Neural progenitor cell (in vitro differentiated cells): ENCODE data around the gene KLHDC8A. TPM values are rescaled to one million over a fixed set of nuclear protein-coding genes. Genes with fewer than 3 reads are reported as not detected.

ENCODE experiments used
- DNase-seq: peaks from one replicate; pipeline ENCODE4 v3.0.0-alpha.2; 2016; ENCODE audit warnings: low spot score
- H2AFZ ChIP-seq: fragments of 200-600 bp; sonication (generic); replicated peaks from 2 replicates; pipeline ENCODE4 v1.6.1; 2016; ENCODE audit warnings: antibody characterized with exemption
- H3F3A ChIP-seq: fragments of 200-600 bp; sonication (generic); 2 replicates; pipeline ENCODE4 v1.6.1; 2016; ENCODE audit warnings: antibody characterized with exemption, low read depth
- H3K27ac ChIP-seq: fragments of 200-600 bp; sonication (generic); 2 replicates; pipeline ENCODE4 v1.5.1; 2016; ENCODE audit warnings: mild to moderate bottlenecking
- H3K27me3 ChIP-seq: fragments of 200-600 bp; sonication (generic); 2 replicates; pipeline ENCODE4 v1.6.1; 2016; ENCODE audit warnings: mild to moderate bottlenecking, moderate library complexity
- H3K36me3 ChIP-seq: fragments of 200-600 bp; sonication (generic); 2 replicates; pipeline ENCODE4 v1.5.1; 2016
- H3K4me1 ChIP-seq: fragments of 200-600 bp; sonication (generic); 2 replicates; pipeline ENCODE4 v1.6.1; 2016; ENCODE audit warnings: mixed run types
- H3K4me2 ChIP-seq: fragments of 200-600 bp; sonication (generic); 2 replicates; pipeline ENCODE4 v1.6.1; 2016
- H3K4me3 ChIP-seq: fragments of 200-600 bp; sonication (generic); 2 replicates; pipeline ENCODE4 v1.5.1; 2016
- H3K79me2 ChIP-seq: fragments of 200-600 bp; sonication (generic); 2 replicates; pipeline ENCODE4 v1.6.1; 2016; ENCODE audit warnings: low read depth
- H3K9ac ChIP-seq: fragments of 200-600 bp; sonication (generic); 2 replicates; pipeline ENCODE4 v1.6.1; 2016
- H3K9me3 ChIP-seq: fragments of 200-600 bp; sonication (generic); 2 replicates; pipeline ENCODE4 v1.5.1; 2016; ENCODE audit warnings: low read depth
- H4K20me1 ChIP-seq: fragments of 200-600 bp; sonication (generic); 2 replicates; pipeline ENCODE4 v1.6.1; 2016; ENCODE audit warnings: low read depth
- H3K27ac Mint-ChIP-seq: 3 replicates; pipeline ENCODE4 v1.8.0; 2021; ENCODE audit warnings: mixed read lengths
- H3K27me3 Mint-ChIP-seq: 2 replicates; pipeline ENCODE4 v1.8.0; 2022; ENCODE audit warnings: low read depth, mild to moderate bottlenecking, inconsistent platforms, moderate library complexity, mixed read lengths; ENCODE audit not compliant: insufficient read depth
- H3K36me3 Mint-ChIP-seq: 3 replicates; pipeline ENCODE4 v1.8.0; 2021; ENCODE audit warnings: mixed read lengths
- H3K4me1 Mint-ChIP-seq: 3 replicates; pipeline ENCODE4 v1.8.0; 2021; ENCODE audit warnings: mixed read lengths
- H3K4me3 Mint-ChIP-seq: 3 replicates; pipeline ENCODE4 v1.8.0; 2021; ENCODE audit warnings: mild to moderate bottlenecking, moderate library complexity, mixed read lengths
- H3K9me3 Mint-ChIP-seq: 3 replicates; pipeline ENCODE4 v1.8.0; 2020; ENCODE audit warnings: mixed read lengths
- CTCF ChIP-seq: fragments of 200-600 bp; sonication (generic); IDR thresholded peaks from 2 replicates; pipeline ENCODE4 v1.5.1; 2017; ENCODE audit warnings: antibody characterized with exemption, mild to moderate bottlenecking
- EZH2 ChIP-seq: fragments of 200-600 bp; sonication (generic); IDR thresholded peaks from 2 replicates; pipeline ENCODE4 v1.6.1; 2017; ENCODE audit warnings: antibody characterized with exemption, mild to moderate bottlenecking, moderate library complexity
- EZH2phosphoT487 ChIP-seq: fragments of 200-600 bp; sonication (generic); IDR thresholded peaks from 2 replicates; pipeline ENCODE4 v1.6.1; 2017; ENCODE audit warnings: antibody characterized with exemption
- total RNA-seq: library from RNA; depleted of rRNA; stranded (reverse); fragments of >200 nt; gene quantifications from 2 replicates; pipeline ENCODE4 v1.2.3, GENCODE V29; 2015; ENCODE audit warnings: low replicate concordance

KLHDC8A gene
- total RNA-seq, 1 donor from 2014 or later: 9.7 TPM

- Histone ChIP-seq H3K36me3 (no peaks in the 10 kb centered on the region), H3K9ac (no peak overlapping the region), H3K27ac (no peak overlapping the region), H4K20me1 (no peaks in the 10 kb centered on the region), H3K27me3 (no peaks in the 10 kb centered on the region), H2AFZ (no peak overlapping the region), H3F3A (peaks cover 14% of the 10 kb centered on the region), H3K4me2 (no peak overlapping the region), H3K4me1 (peaks cover 44% of the 10 kb centered on the region), H3K4me3 (no peak overlapping the region), H3K79me2 (no peaks in the 10 kb centered on the region), H3K9me3 (no peaks in the 10 kb centered on the region)
- DNase-seq: no peak
- TF ChIP-seq EZH2 (no peak), EZH2phosphoT487 (no peak), CTCF (no peak)
- peaks cover 2% of the 10 kb centered on the region for H3K27me3 Mint-ChIP-seq
- no peak overlapping the region for H3K4me3 Mint-ChIP-seq
- H3K36me3 Mint-ChIP-seq: no peaks in the 10 kb centered on the region
- no peaks in the 10 kb centered on the region for H3K9me3 Mint-ChIP-seq
- peaks cover 48% of the 10 kb centered on the region for H3K4me1 Mint-ChIP-seq
- no peak overlapping the region for H3K27ac Mint-ChIP-seq
Observed at GRCh38 chr1:205373798-205374175, 17.1 kb upstream of the KLHDC8A start.

- no peak for DNase-seq
- Histone ChIP-seq H3K9me3 (no peaks in the 10 kb centered on the region), H3K36me3 (no peaks in the 10 kb centered on the region), H3K9ac (no peak overlapping the region), H4K20me1 (no peaks in the 10 kb centered on the region), H3K27me3 (no peaks in the 10 kb centered on the region), H3K27ac (no peak overlapping the region), H3F3A (peaks cover 14% of the 10 kb centered on the region), H3K4me3 (no peak overlapping the region), H3K79me2 (no peaks in the 10 kb centered on the region), H3K4me1 (peaks cover 44% of the 10 kb centered on the region), H2AFZ (no peak overlapping the region), H3K4me2 (peak overlapping the region; percentile 41)
- Mint-ChIP-seq H3K27me3 (peaks cover 2% of the 10 kb centered on the region), H3K9me3 (no peaks in the 10 kb centered on the region), H3K4me3 (no peak overlapping the region), H3K27ac (no peak overlapping the region), H3K4me1 (peaks cover 48% of the 10 kb centered on the region), H3K36me3 (no peaks in the 10 kb centered on the region)
- TF ChIP-seq CTCF (no peak), EZH2phosphoT487 (no peak), EZH2 (no peak)
Observed at GRCh38 chr1:205373022-205373797, 16.5 kb upstream of the KLHDC8A start.

- no peak overlapping the region for H3K27ac Mint-ChIP-seq
- peaks cover 44% of the 10 kb centered on the region for H3K4me1 ChIP-seq
- no peaks in the 10 kb centered on the region for H3K36me3 ChIP-seq
- H3K27me3 Mint-ChIP-seq: peaks cover 2% of the 10 kb centered on the region
- peaks cover 19% of the 10 kb centered on the region for H3F3A ChIP-seq
- no peak overlapping the region for H3K4me3 Mint-ChIP-seq
- no peak overlapping the region for H3K9ac ChIP-seq
- H2AFZ ChIP-seq: no peak overlapping the region
- no peaks in the 10 kb centered on the region for H3K9me3 Mint-ChIP-seq
- DNase-seq: no peak
- H3K27me3 ChIP-seq: no peaks in the 10 kb centered on the region
- H3K4me2 ChIP-seq: peak overlapping the region; percentile 41
- TF ChIP-seq CTCF: no peak
- H3K4me1 Mint-ChIP-seq: peaks cover 51% of the 10 kb centered on the region
- no peaks in the 10 kb centered on the region for H3K9me3 ChIP-seq
- H3K27ac ChIP-seq: no peak overlapping the region
- no peaks in the 10 kb centered on the region for H3K79me2 ChIP-seq
- H3K4me3 ChIP-seq: no peak overlapping the region
- H4K20me1 ChIP-seq: no peaks in the 10 kb centered on the region
- no peaks in the 10 kb centered on the region for H3K36me3 Mint-ChIP-seq
Observed at GRCh38 chr1:205371871-205372660, 15.3 kb upstream of the KLHDC8A start.
